Right lobe of liver (tissue), 6 donors: Measurements from ENCODE around the gene C4A. TPM values are rescaled to one million over a fixed set of nuclear protein-coding genes. Genes with fewer than 3 reads are reported as not detected.

Source experiments
- ATAC-seq, 4 donors: fragments of 200-7000 bp; cut with Tn5 transposase; one replicate each; pipeline ENCODE4 v1.9.1; 2020; ENCODE audit warnings: mild to moderate bottlenecking in 4 of 4, moderate library complexity in 4 of 4
- DNase-seq, 3 donors: peaks; one replicate each; pipeline ENCODE4 v3.0.0-alpha.2; 2020
- H3K27ac ChIP-seq, 3 donors: fragments of 200-600 bp; one replicate each; pipeline ENCODE4 v1.8.0; 2022
- H3K27me3 ChIP-seq, 2 donors: fragments of 200-600 bp; one replicate each; pipeline ENCODE4 v1.8.0; 2022
- H3K36me3 ChIP-seq, 4 donors: fragments of 200-600 bp; sonication (generic) in 1 of 4; one replicate each; pipeline versions ENCODE4 v1.5.1 to v1.8.0; 2017 to 2022; ENCODE audit warnings: control low read depth in 1 of 4
- H3K4me1 ChIP-seq, 4 donors: fragments of 200-600 bp; sonication (generic) in 1 of 4; one replicate each; pipeline versions ENCODE4 v1.5.1 to v1.8.0; 2017 to 2022; ENCODE audit warnings: control low read depth in 1 of 4
- H3K4me3 ChIP-seq, 3 donors: fragments of 200-600 bp; one replicate each; pipeline ENCODE4 v1.8.0; 2022
- H3K9me3 ChIP-seq, 4 donors: fragments of 200-600 bp; sonication (generic) in 1 of 4; one replicate each; pipeline versions ENCODE4 v1.5.1 to v1.8.0; 2017 to 2022; ENCODE audit warnings: control low read depth in 1 of 4
- POLR2A ChIP-seq: fragments of 450-650 bp; IDR thresholded peaks from one replicate; pipeline ENCODE4 v1.6.1; 2017; ENCODE audit warnings: antibody characterized with exemption, mild to moderate bottlenecking
- WGBS: methylation state at CpG from one replicate; pipeline ENCODE4 v1.1.6; 2018; ENCODE audit warnings: low coverage, low lambda C conversion rate; ENCODE audit not compliant: insufficient coverage; ENCODE audit errors: missing lambda C conversion rate; 5-methylcytosine and 5-hydroxymethylcytosine counted together
- intact Hi-C, 2 donors: fragments of 100-400 bp; cut with DNase I; formaldehyde crosslinking; loops; one replicate each; pipeline versions ENCODE4 v1.11.2 to v1.14.1; 2022
- total RNA-seq, 6 experiments: library from RNA; depleted of rRNA in 2 of 6; stranded (reverse); fragments of >200 nt in 2 of 6; fragmentation: NEBNext Ultra II Directional in 3 of 6; extraction: Animal tissue kit (Norgen Biotek cat#: 25700) in 3 of 6; gene quantifications; one replicate each; pipeline versions ENCODE4 v1.1.0 to v1.2.4, GENCODE V29; 2016 to 2023
- TF ChIP-seq, protein P1 (sequence below), 4 donors: fragments of 200-600 bp in 3 of 4; fragments of 450-650 bp in 1 of 4; IDR thresholded peaks; one replicate each; pipeline versions ENCODE4 v1.5.1 to v1.8.0; 2016 to 2022; ENCODE audit warnings: antibody characterized with exemption in 4 of 4, mild to moderate bottlenecking in 2 of 4
- donor health status: DM: no; HTN: yes; CAD: no.
- donor health status: DM: no; HTN: no; CAD: no.
- donor health status: DM: no; HTN: no; CAD: no.
- donor health status: DM: no; HTN: yes; CAD: no.
- donor health status: DM: no; HTN: yes; CAD: no.

Gene C4A
- total RNA-seq, 6 experiments from 2014 or later, result 1,495 to 2,818 (median 2,205) TPM

DNA sequence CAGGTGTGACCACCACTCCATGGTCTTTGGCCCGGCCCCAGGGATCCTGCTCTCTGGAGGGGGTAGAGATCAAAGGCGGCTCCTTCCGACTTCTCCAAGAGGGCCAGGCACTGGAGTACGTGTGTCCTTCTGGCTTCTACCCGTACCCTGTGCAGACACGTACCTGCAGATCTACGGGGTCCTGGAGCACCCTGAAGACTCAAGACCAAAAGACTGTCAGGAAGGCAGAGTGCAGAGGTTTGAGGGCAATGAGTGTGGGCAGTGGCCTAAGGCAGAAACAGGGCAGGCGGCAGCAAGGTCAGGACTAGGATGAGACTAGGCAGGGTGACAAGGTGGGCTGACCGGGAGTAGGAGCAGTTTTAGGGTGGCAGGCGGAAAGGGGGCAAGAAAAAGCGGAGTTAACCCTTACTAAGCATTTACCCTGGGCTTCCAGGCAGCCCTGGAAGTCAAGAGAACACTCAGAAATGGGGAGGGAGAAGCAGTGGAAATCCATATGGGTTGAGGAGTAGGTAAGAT lies 35.4 kb upstream of the C4A start:
- no peaks in the 10 kb centered on the region for H3K9me3 ChIP-seq
- 33% methylated on average over 11 of the region's 11 CpGs for WGBS
- intact Hi-C loops, result no loop called here
- H3K27me3 ChIP-seq, result no peaks in the 10 kb centered on the region
- peak in 2 of 4 donors; percentile 4 to 9 for ATAC-seq
- no peak for DNase-seq
- peak overlapping the region; percentile 57 to 92 (median 78) for H3K4me3 ChIP-seq
- no peak for TF ChIP-seq POLR2A
- TF ChIP-seq, protein P1, sequence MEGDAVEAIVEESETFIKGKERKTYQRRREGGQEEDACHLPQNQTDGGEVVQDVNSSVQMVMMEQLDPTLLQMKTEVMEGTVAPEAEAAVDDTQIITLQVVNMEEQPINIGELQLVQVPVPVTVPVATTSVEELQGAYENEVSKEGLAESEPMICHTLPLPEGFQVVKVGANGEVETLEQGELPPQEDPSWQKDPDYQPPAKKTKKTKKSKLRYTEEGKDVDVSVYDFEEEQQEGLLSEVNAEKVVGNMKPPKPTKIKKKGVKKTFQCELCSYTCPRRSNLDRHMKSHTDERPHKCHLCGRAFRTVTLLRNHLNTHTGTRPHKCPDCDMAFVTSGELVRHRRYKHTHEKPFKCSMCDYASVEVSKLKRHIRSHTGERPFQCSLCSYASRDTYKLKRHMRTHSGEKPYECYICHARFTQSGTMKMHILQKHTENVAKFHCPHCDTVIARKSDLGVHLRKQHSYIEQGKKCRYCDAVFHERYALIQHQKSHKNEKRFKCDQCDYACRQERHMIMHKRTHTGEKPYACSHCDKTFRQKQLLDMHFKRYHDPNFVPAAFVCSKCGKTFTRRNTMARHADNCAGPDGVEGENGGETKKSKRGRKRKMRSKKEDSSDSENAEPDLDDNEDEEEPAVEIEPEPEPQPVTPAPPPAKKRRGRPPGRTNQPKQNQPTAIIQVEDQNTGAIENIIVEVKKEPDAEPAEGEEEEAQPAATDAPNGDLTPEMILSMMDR (IDR thresholded peaks at IDR 0.05), result no peak
- H3K4me1 ChIP-seq, result peaks cover 0 to 37% (median 16%) of the 10 kb centered on the region in 4 donors
- peaks cover 0 to 58% (median 28%) of the 10 kb centered on the region in 4 donors for H3K36me3 ChIP-seq
- H3K27ac ChIP-seq, result peak overlapping the region; percentile 89 to 96 (median 91)

GRCh38 chr6:31947070-31947675 lies 34.7 kb upstream of the C4A start:
- Histone ChIP-seq H3K4me3 (peak overlapping the region; percentile 57 to 92 (median 78)), H3K4me1 (peaks cover 0 to 37% (median 15%) of the 10 kb centered on the region in 4 donors), H3K27ac (peak overlapping the region; percentile 89 to 96 (median 91)), H3K27me3 (no peaks in the 10 kb centered on the region), H3K36me3 (peaks cover 0 to 64% (median 28%) of the 10 kb centered on the region in 4 donors), H3K9me3 (no peaks in the 10 kb centered on the region)
- no peak for DNase-seq
- whole genome bisulfite sequencing, result 42% methylated on average over 9 of the region's 24 CpGs
- intact Hi-C loops, result no loop called here
- ATAC-seq, result no peak
- TF ChIP-seq POLR2A, result no peak
- TF ChIP-seq, protein P1 (IDR thresholded peaks at IDR 0.05), result no peak

DNA sequence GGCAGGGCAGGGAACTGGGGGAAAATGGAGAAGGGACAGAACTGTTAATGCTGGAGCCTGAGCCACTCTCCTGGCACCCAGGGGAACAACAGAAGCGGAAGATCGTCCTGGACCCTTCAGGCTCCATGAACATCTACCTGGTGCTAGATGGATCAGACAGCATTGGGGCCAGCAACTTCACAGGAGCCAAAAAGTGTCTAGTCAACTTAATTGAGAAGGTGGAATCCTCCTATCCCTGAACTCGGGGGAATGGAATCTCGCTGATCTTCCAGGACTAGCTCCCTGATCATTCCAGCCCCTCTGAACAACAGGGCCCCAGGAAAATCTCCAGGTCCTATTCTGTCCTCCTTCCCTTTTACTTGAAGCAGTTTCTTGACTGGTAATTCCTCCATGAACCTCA lies 34.0 kb upstream of the C4A start:
- no peaks in the 10 kb centered on the region for H3K9me3 ChIP-seq
- peaks cover 0 to 37% (median 14%) of the 10 kb centered on the region in 4 donors for H3K4me1 ChIP-seq
- H3K36me3 ChIP-seq, result peaks cover 0 to 68% (median 28%) of the 10 kb centered on the region in 4 donors
- 43% methylated on average over 3 of the region's 4 CpGs for WGBS
- no peak for ATAC-seq
- H3K27ac ChIP-seq, result peak overlapping the region; percentile 89 to 96 (median 91)
- no peak for DNase-seq
- H3K27me3 ChIP-seq, result no peaks in the 10 kb centered on the region
- H3K4me3 ChIP-seq, result peak overlapping the region; percentile 57 to 92 (median 78)
- intact Hi-C loops, result no loop called here
- TF ChIP-seq, protein P1 (IDR thresholded peaks at IDR 0.05), result no peak
- TF ChIP-seq POLR2A, result no peak

- H3K27ac ChIP-seq, result peak overlapping the region in 2 of 3 donors; percentile 91 to 96
- no peaks in the 10 kb centered on the region for H3K27me3 ChIP-seq
- H3K36me3 ChIP-seq, result peaks cover 0 to 69% (median 28%) of the 10 kb centered on the region in 4 donors
- TF ChIP-seq POLR2A, result no peak
- TF ChIP-seq, protein P1 (IDR thresholded peaks at IDR 0.05), result no peak
- intact Hi-C loops, result no loop called here
- H3K4me3 ChIP-seq, result peak overlapping the region in 2 of 3 donors; percentile 78 to 92
- ATAC-seq, result no peak
- H3K4me1 ChIP-seq, result peaks cover 0 to 36% (median 12%) of the 10 kb centered on the region in 4 donors
- WGBS, result 40% methylated on average over 4 of the region's 5 CpGs
- no peak for DNase-seq
- no peaks in the 10 kb centered on the region for H3K9me3 ChIP-seq
Measured at GRCh38 chr6:31948306-31948705, 33.6 kb upstream of the C4A start.
